ENCODE measurements around the gene AXIN2. TPM values are rescaled to one million over a fixed set of nuclear protein-coding genes. Genes with fewer than 3 reads are reported as not detected.
"Not testable (repeated sequence)": the region's sequence is repeated elsewhere in the genome, so short reads cannot be mapped to it uniquely, and the experiment has no call there.

AXIN2 gene
- total RNA-seq, 1 donor from 2014 or later, result 53.4 TPM

DNA sequence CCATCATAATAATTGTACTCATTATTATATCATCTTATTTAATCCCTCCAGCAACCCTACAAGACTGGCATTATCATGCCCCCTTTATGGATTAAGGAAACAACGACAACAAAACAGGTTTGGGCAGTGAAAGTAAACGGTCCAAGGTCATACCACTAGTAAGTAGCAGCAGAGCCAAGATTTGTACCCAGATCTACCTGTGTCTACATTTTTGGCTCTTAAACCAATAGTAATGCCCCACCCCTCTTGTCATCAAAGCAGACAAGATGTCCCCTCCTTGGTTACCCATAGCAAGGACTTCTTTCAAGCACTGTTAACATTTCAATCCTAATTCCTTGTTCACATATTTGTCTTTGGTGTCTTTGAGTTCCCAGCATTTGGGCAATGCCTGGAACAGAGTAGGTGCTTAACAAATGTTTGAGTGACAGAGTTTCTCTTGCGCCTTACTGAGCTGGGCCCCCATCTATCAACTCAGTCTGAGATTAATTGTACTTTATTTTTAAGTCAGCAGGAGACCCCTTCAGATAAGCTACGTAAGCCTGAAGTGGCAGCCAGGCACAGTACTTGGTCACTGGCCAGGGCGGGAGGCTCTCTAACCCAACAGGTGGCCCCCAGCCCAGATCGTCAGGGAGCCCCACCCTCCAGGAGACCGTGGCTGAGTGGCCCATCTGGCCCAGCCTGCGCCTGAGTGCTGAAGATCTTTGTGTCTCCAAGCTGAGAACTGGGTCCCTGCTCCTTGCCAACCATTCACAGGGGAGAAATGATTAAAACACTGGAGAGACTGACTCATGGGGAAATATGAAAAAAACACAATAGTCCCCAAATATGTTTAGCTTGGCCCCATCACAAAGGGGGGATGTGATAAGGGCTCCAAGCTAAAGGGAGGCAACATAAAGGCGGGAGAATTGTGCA lies 75.8 kb downstream of the AXIN2 start:
- ATAC-seq, result peak; percentile 91 to 92
- intact Hi-C loops (cut with DNase I), result no loop called here

GRCh38 chr17:65484405-65484804 lies 77.0 kb downstream of the AXIN2 start:
- H3K9me3 ChIP-seq; H3K36me3 ChIP-seq; ATAC-seq; intact Hi-C loops (cut with DNase I); H3K27me3 ChIP-seq (ENCODE audit: low read depth); H3K4me1 ChIP-seq; H3K27ac ChIP-seq; DNase-seq; H3K4me3 ChIP-seq: not testable (repeated sequence)

More for the DNA sequence above, 75.8 kb downstream of the AXIN2 start:
- no peak overlapping the region for H3K4me3 ChIP-seq
- peak; percentile 88 for DNase-seq
- no peaks in the 10 kb centered on the region for H3K27me3 ChIP-seq (ENCODE audit: low read depth)
- H3K4me1 ChIP-seq, result no peaks in the 10 kb centered on the region
- no peaks in the 10 kb centered on the region for H3K36me3 ChIP-seq
- H3K27ac ChIP-seq, result peak overlapping the region; percentile 53
- H3K9me3 ChIP-seq, result no peaks in the 10 kb centered on the region
- TF ChIP-seq, protein P1, sequence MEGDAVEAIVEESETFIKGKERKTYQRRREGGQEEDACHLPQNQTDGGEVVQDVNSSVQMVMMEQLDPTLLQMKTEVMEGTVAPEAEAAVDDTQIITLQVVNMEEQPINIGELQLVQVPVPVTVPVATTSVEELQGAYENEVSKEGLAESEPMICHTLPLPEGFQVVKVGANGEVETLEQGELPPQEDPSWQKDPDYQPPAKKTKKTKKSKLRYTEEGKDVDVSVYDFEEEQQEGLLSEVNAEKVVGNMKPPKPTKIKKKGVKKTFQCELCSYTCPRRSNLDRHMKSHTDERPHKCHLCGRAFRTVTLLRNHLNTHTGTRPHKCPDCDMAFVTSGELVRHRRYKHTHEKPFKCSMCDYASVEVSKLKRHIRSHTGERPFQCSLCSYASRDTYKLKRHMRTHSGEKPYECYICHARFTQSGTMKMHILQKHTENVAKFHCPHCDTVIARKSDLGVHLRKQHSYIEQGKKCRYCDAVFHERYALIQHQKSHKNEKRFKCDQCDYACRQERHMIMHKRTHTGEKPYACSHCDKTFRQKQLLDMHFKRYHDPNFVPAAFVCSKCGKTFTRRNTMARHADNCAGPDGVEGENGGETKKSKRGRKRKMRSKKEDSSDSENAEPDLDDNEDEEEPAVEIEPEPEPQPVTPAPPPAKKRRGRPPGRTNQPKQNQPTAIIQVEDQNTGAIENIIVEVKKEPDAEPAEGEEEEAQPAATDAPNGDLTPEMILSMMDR (IDR thresholded peaks at IDR 0.05), result no peak

DNA sequence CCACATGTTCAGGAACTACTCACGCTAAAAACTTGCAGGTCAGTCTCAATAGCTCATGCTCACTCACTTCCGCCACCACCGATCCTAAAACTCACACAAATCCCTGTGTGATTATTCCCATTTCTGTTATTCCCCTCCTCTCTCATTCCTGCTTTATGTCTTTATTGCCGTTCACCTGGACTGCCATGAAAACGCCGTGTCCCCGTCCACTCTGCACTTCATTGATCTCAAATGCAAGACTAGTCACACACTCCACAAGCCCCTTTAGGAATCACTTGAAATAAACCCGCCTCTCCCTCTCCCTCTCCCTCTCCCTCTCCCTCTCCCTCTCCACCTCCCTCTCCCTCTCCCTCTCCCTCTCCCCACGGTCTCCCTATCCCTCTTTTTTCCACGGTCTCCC lies 78.0 kb downstream of the AXIN2 start:
- TF ChIP-seq, protein P1 (IDR thresholded peaks at IDR 0.05), result no peak
- Histone ChIP-seq H3K4me3 (no peak overlapping the region), H3K4me1 (no peaks in the 10 kb centered on the region), H3K36me3 (no peaks in the 10 kb centered on the region), H3K9me3 (no peaks in the 10 kb centered on the region), H3K27me3 (ENCODE audit: low read depth) (no peaks in the 10 kb centered on the region), H3K27ac (no peak overlapping the region)
- no peak for ATAC-seq
- intact Hi-C loops (cut with DNase I), result no loop called here
- no peak for DNase-seq

GRCh38 chr17:65482201-65482600 lies 79.2 kb downstream of the AXIN2 start:
- no peak for DNase-seq
- intact Hi-C loops (cut with DNase I), result no loop called here
- H3K9me3 ChIP-seq, result no peaks in the 10 kb centered on the region
- no peaks in the 10 kb centered on the region for H3K4me1 ChIP-seq
- no peak for ATAC-seq
- no peaks in the 10 kb centered on the region for H3K36me3 ChIP-seq
- H3K4me3 ChIP-seq, result no peak overlapping the region
- H3K27me3 ChIP-seq (ENCODE audit: low read depth), result no peaks in the 10 kb centered on the region
- no peak overlapping the region for H3K27ac ChIP-seq
- TF ChIP-seq, protein P1 (IDR thresholded peaks at IDR 0.05), result no peak

- H3K36me3 ChIP-seq, result no peaks in the 10 kb centered on the region
- no peak overlapping the region for H3K27ac ChIP-seq
- TF ChIP-seq, protein P1 (IDR thresholded peaks at IDR 0.05), result no peak
- no peak overlapping the region for H3K4me3 ChIP-seq
- no peak for DNase-seq
- no peaks in the 10 kb centered on the region for H3K4me1 ChIP-seq
- no peaks in the 10 kb centered on the region for H3K27me3 ChIP-seq (ENCODE audit: low read depth)
- ATAC-seq, result no peak
- intact Hi-C loops (cut with DNase I), result no loop called here
- no peaks in the 10 kb centered on the region for H3K9me3 ChIP-seq
Observed at GRCh38 chr17:65479282-65479681, 82.2 kb downstream of the AXIN2 start.

Data from lower lobe of right lung (tissue), 2 donors.